ENCODE results near the gene NFIC.
"Not testable (repeated sequence)": the region's sequence is repeated elsewhere in the genome, so short reads cannot be mapped to it uniquely, and the experiment has no call there.

Gene NFIC

DNA sequence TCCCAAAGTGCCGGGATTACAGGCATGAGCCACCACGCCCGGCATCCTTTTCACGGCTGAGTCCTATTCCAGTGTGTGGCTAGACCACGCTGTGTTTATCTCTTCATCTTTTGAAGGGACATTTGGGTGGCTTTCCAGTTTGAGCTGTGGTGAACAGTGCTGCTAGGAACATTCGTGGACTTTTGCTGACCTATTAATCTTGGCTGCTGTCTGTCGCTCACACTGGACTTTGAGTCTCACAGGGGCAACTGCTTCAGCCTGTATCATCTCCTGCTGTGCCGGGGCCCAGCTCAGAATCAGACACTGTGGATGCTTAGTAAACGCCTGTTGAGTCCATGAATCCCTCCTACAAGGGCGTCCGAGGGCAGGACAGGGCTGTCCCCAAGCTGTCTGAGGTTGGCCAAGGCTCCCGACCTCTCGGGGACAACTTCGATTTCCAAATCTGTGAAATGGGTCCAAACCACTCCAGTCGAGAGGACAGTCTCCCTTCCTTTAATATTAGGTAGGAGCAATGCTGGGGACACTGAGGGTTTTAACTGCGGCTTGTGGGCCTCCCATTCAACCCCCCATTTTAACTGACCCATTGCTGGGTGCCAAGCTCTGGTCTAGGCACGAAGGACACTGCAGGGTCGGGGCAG, 65.5 kb downstream of the NFIC start:
- no peak for DNase-seq

DNA sequence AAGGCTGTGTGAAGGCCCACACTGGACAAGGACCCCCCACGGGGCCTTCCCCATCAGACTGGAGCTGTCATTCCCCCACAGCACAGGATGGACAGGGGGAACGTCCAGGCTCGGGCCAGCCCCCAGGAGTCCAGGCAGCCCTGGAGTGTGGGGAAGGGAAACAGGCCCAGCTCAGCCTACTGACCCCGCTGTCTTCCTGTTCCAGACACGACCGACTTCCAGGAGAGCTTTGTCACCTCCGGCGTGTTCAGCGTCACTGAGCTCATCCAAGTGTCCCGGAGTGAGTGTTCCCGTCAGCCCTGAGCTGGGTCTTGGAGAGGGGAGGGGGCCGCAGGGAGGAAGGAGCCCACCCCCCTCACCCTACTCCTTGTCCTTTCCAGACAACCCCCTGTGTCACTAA, 66.9 kb downstream of the NFIC start:
- DNase-seq: no peak

DNA sequence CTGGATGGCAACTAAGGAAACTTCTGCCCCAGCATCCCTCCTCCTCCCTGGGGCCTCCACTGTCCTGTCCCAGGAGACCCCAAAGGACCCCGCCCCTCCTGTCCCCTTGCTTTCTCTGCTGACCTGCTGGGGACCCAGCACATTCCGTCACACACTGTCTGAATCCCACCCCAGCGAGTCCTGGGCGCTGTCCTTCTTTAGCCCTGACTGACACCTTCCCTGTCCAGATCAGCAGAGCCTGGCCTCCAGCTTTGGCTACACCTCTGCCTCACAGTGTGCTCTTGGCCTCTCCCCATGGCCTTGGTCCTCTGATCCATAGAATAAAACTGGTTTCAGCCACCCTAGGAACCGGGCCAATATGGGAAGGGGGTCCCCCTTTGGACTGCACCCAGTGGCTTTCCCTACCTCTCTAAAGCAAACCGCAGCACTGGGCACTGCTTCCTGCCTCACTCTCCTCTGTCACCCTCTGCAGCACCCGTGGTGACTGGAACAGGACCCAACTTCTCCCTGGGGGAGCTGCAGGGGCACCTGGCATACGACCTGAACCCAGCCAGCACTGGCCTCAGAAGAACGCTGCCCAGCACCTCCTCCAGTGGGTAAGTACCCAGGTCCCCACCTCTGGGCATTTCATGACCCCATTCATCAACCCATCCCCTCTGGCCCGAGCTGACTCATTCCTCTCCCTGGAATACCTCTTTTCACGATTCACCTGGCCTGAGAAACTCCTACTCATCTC, 67.6 kb downstream of the NFIC start:
- no peak for DNase-seq

DNA sequence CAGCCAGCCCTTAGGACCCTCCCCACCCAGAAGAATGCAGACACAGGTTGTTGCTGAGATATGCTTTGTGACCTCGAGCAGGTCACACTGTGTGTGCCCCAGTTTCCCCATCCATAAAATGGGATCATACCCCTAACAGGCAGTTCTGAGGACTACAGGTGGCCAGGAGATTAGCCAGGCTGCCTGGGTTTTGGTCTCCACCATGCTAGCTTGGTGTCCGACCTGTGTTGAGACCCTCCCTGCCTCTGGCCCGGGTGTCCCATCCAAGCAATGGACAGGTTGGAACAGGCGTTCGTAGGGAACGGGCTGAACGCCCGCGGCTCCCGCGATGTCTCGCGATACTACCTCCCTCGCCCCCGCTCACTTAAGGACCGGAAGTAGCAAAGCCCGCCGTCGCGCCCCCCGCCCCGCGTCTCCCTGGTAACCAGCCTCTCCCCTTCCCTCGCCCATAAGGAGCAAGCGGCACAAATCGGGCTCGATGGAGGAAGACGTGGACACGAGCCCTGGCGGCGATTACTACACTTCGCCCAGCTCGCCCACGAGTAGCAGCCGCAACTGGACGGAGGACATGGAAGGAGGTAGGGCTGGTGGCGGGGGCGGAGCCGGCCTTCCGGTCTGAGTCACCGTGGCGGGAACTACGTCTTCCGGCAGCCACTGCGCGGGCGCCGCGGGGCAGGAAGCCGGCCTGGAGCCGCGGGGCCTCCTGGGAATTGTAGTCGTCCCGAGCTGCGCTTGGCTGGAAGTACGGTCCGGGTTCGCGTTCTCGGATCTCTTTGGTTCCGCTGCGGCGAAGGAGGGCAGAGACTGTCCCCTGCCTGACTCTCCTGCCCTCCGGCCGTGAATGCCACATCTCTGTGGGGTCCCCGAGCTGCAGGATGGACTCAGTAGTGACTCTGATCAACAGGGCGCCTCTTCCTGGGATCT, 68.5 kb downstream of the NFIC start:
- peak; percentile 78 for DNase-seq

DNA sequence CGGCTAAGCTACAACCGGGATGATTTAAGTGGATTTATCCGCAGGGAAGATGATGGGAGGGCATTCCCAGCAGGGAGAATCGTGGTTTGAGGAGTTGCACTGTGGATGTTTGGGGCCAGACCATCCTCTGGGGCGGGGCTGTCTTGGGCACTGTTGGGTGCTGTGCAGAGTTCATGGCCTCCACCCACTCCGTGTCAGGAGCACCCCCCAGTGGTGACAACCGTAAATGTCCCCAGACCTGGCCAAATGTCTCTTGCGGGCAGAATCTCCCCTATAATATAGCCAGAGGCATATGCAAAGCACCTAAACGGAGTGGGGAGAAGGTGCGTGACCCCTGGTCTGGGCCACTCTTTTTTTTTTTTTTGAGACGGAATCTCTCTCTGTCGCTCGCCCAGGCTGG, 73.7 kb downstream of the NFIC start:
- DNase-seq: no peak

DNA sequence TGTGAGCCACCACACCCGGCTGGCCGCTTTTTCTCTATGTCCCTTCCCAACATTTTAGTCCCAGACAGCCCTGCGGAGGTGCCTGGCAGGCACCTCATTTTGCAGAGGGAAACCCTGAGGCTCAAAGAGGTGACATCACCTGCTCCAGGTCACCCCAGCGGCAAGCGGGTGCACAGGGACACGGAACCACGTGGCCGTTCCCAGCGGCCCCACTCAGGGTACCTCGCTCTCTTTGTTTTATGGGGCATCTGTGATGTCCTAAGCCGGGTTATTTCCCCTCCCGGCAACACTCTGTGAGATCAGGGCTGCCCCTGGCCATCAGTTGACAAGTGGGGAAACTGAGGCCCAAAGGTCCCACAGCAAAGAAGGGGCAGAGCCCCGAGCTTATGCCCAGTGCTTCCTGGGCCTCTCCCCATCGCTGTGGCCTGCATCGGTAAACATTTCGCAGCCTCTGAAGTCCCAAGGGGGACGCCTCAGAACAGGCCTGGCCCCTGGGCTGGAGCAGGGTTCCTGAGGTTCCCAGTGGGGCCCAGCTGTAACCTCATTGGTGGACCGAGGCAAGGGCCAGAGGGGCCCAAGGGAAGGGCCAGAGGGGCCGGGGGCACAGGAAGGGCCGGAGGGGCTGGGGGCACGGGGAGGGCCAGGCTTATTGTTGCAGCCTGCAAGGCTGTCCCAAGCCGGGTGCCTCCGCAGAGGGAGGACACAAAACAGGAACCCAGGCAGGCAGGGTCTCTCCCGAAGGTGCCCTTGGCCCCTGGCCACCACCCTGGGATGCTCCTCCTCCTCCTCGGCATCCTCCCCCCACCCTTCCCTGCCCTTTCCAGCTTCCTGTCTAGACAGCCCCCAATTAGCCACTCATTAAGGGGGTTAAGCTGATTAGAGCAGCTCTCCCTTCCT, 75.0 kb downstream of the NFIC start:
- no peak for DNase-seq

DNA sequence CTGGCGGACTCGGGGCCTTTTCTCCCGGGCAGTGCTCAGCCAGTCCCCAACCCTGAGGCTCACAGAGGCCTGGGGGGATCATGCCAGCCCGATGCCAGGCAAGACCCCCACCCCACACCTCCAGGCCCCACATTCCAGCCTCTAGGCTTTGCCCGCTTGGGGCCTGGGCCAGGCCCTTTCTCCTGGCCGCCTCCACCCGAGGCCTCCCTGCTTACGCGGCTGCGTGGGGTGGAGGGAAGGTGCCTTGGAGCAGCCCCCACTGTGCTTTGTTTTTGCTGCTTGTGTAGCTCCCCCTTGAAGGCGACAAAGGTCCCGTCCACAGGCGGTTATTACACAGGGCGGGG, 75.6 kb downstream of the NFIC start:
- DNase-seq: no peak

DNA sequence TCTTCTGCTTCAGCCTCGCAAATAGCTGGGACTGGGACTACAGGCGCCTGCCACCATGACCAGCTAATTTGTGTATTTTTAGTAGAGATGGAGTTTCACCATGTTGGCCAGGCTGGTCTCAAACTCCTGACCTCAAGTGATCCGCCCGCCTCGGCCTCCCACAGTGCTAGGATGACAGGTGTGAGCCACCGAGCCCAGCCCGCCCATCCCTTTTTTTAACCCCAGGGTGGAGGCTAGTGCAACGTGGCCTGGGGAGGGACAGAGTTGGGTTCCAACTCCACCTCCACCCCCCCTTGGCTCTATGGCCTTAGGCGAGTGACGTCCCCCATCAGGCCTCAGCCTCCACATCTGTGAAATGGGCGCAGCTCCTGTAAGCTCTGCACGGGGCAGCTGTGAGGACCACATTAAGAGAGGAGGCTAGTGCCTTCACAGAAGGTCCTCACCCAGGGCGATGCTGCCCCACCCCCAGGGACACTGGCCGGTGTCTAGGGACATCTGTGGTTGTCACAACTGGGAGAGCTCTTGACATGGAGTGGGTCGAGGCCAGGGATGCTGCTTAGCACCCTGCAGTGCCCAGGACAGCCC, 76.2 kb downstream of the NFIC start:
- DNase-seq: no peak

DNA sequence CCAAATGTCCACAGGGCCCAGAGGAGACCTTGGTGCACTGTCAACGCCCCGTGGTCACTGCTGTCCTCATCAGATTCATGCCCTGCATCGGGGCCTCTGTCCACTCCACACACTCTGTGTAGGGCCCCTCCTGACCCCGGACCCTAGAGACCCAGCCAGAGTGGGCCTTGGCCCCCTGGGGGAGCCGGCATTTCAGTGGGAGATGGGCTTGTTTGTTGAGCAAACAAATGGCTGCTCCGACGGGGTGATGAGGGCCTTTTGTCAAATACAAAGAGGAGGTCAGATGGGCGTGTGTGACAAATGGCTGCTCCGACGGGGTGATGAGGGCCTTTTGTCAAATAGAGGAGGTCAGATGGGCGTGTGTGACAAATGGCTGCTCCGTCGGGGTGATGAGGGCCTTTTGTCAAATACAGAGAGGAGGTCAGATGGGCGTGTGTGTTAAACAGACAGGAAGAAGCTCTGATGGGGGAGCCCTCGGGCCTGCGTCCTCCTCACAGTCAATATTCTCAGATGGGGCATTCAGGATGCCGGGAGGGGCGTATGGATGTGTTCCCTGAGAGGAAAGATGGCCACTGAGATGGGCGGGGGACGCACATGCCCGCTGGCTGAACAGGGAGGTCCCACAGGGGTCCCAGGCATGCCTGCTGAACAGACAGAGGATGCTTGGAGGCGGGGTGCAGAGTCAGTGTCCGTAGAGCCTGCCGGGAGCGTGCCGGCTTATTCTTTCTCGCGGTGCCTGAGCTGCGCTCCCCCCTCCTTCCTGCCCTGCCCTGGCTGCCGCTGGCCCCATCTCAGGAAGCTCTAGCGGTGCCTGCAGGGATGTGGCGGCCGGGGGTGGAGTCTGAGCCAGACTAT, 77.7 kb downstream of the NFIC start:
- DNase-seq: no peak

DNA sequence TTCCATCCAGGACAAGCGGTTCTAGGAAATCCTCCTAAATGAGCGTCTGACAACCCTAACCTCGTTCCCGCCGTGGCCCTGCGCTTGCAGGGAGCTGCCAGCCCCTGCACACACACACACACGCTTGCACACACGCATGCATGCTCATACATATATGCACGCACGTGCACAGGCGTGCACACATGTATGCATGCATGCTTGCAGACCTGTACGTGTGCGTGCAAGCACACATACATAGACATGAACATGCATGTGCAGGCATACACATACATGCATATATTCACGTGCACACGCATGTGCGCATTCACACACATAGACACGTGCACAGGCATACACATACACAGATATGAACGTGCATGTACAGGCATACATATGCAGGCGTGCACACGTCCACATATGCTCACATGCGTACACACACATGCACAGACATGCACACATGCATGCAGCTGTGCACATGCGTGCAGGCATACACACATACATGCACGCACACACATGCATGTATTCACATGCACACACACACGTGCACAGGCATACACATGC, 78.4 kb downstream of the NFIC start:
- DNase-seq: no peak

DNA sequence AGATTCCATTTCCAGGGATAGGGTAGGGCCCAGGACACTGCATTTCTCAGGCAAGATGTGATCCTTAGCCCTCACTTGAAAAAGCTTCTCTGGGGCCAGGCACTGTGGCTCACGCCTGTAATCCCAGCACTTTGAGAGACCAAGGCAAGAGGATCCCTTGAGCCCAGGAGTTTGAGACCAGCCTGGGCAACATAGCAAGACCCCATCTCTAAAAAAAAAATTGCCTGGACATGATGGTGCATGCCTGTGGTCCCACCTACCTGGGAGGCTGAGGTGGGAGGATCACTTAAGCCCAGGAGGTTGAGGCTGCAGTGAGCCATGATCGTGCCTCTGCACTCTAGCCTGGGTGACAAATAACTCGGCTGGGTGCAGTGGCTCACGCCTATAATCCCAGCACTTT, 80.3 kb downstream of the NFIC start:
- DNase-seq: not testable (repeated sequence)

DNA sequence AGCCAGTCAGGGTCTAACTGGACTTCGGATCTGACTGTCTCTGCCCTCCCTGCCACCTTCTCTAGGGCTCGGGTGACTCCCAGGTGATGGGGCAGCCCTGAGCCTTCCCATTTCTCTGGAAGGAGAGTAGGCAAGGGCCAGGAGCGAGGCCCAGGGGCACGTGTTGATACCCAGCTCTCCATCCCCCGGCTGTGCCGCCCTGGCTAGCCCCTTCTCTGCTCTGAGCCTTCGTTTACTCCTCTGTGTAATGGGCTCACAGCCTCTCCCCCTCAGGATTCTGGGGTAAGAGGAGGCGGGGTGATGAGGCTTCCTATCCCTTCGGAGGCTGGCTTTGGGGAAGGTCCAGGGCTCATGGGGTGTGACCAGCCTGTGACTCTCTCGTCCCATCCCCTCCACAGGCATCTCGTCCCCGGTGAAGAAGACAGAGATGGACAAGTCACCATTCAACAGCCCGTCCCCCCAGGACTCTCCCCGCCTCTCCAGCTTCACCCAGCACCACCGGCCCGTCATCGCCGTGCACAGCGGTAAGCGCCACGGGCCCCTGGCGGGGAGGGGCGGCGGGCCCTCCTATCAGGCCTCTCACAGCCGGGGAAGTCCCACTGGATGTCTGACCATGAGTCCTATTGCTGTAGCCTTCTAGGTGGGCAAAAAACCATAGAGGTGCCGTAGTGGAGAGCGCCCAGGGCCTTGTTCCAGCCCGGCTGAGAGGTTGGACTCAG, 82.4 kb downstream of the NFIC start:
- no peak for DNase-seq

DNA sequence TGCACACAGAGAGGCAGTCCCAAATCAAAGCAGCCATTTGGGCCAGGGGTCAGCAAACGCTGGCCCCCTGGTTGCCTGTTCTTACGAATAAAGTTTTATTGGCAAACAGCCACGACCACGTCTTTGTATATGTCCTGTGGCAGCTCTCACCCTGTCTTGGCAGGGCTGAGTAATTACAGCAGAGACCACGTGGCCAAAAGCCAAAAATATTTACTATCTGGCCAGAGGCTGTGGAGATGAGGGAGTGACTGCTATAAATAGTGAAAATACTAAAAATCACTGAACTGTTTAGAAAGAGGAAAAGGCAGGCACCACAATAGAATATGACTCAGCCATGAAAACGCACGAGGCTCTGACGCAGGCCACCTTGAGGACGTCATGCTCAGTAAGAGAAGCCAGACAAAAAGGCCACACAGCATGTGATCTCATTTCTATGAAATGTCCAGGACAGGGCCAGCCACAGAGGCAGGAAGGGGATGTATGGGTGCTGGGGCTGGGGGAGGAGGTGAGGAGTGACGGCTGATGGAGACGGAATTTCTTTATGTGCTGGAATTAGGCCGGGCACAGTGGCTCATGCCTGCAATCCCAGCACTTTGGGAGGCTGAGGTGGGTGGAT, 84.5 kb downstream of the NFIC start:
- DNase-seq: peak; percentile 97

DNA sequence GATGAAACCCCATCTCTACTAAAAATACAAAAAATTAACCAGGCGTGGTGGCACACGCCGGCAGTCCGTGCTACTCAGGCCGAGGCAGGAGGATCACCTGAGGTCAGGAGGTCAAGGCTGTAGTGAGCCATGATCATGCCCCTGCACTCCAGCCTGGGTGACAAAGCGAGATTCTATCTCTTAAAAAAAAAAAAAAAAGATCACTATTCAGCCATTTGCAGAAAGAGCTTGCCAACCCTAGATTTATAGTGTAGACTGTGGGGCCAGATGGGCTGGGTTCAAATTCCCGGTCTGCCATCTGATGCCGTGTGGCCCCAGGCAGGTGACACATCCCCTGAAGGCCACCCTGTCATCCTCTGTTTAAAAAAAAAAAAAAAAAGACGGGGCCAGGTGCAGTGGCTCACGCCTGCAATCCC, 85.1 kb downstream of the NFIC start:
- no peak for DNase-seq

DNA sequence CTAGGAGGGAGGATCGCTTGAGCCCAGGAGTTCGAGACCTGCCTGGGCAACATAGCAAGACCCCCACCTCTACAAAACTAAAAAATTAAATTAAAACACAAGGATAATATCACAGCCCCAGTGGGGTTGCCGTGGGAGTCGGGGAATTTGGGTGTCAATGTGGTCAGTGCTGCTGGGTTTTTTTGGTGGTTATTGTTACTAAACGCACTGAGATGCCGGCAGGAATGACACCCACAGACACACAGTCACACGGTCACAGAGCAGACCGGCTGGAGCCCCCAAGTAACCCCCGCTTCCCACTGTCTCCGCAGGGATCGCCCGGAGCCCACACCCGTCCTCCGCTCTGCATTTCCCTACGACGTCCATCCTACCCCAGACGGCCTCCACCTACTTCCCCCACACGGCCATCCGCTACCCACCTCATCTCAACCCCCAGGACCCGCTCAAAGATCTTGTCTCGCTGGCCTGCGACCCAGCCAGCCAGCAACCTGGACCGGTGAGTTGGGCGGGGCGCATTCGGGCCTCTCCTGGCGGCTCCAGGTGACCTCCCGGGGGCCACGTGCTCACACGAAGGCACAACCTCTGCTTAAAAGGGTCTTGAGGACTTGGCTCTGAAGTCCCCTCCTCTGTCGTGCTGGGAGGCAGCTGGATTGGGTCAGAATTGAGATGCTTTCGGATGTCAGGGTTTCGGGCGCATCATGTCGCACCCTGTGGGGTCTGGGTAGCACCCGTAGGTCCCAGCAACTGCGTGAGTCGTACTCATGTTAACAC, 86.0 kb downstream of the NFIC start:
- DNase-seq: no peak

DNA sequence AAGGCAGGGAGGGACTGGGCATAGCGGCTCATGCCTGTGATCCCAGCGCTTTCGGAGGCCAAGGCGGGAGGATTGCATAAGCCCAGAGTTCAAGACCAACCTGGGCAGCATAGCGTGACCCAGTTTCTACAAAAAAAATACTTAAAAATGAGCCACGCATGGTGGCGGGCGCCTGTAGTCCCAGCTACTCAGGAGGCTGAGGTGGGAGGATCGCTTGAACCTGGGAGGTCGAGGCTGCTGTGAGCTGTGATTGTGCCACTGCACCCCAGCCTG, 86.5 kb downstream of the NFIC start:
- not testable (repeated sequence) for DNase-seq

DNA sequence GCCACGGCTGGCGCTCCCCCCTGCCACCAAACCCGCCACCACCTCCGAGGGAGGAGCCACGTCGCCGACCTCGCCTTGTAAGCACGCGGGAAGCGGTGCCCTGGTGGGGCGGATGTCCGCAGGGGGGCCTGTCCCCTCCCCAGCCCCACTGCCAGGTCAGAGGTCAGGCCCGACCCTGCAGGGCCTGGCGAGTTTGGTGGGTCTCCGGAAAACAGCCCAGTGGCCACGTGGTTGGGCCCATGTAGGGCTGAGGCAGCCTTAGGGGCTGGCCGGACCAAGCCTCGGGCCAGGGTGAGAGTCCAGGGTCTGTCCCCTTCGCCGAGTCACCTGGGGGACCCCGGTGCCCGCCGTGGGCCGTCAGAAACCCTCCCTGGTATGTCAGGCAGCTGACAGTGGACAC, 87.5 kb downstream of the NFIC start:
- no peak for DNase-seq

DNA sequence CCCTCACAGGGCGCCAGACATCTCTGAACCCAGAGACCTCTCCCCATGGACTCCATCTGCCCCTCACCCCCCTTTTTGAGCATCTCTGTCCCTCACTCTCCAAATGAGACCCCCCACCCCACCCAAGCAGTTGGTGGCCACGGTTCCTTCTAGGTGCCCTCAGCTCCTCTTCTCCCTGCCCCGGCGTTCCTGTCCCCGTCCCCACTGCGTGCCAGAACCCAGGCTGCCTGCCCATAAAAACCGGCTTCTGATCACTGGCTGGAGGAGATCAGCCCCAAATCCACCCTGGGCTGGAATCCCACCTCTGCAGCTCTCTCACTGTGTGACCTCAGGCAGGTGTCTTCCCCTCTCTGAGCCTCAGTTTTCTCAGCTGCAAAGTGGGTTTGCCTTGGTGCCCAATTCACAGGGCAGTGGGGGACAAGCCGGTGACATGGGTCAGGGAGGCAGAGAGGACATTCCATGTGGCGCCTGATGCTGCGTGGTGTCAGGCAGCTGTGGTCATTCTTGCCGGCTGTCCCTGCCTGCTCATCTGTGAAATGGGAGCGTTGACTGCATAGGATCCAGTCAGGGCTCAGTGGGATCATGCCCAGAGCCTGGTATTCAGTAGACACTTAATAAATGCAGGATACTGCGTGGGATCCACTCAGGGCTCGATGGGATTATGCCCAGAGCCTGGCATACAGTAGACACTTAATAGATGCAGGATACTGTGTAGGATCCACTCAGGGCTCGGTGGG, 88.4 kb downstream of the NFIC start:
- no peak for DNase-seq
